Trophoblast cell (in vitro differentiated cells and primary cell): Measurements from ENCODE around the gene MYH9.

Source experiments
- DNase-seq, 2 donors: peaks; one replicate each; pipeline ENCODE4 v3.0.0-alpha.2; 2016
- H2AFZ ChIP-seq: 2 replicates; pipeline ENCODE4 v1.6.1; 2013; ENCODE audit warnings: low read length, moderate library complexity, mild to moderate bottlenecking; ENCODE audit not compliant: insufficient read depth, poor library complexity
- H2AK5ac ChIP-seq: 2 replicates; pipeline ENCODE4 v1.6.1; 2013; ENCODE audit warnings: mild to moderate bottlenecking, low read length
- H2BK120ac ChIP-seq: 2 replicates; pipeline ENCODE4 v1.6.1; 2013; ENCODE audit warnings: low read length, mild to moderate bottlenecking, moderate library complexity; ENCODE audit not compliant: insufficient read depth, poor library complexity
- H2BK12ac ChIP-seq: 2 replicates; pipeline ENCODE4 v1.6.1; 2013; ENCODE audit warnings: mild to moderate bottlenecking, low read length, moderate library complexity
- H2BK5ac ChIP-seq: 2 replicates; pipeline ENCODE4 v1.6.1; 2013; ENCODE audit warnings: low read length, low read depth, moderate library complexity, mild to moderate bottlenecking; ENCODE audit not compliant: poor library complexity
- H3K14ac ChIP-seq: 2 replicates; pipeline ENCODE4 v1.6.1; 2013; ENCODE audit warnings: mild to moderate bottlenecking, low read length
- H3K18ac ChIP-seq: 2 replicates; pipeline ENCODE4 v1.6.1; 2013; ENCODE audit warnings: mild to moderate bottlenecking, low read length
- H3K23ac ChIP-seq: 2 replicates; pipeline ENCODE4 v1.6.1; 2013; ENCODE audit warnings: low read length
- H3K27ac ChIP-seq: 2 replicates; pipeline ENCODE4 v1.5.1; 2013; ENCODE audit warnings: low read depth, mild to moderate bottlenecking, inconsistent platforms, low read length, moderate library complexity
- H3K27me3 ChIP-seq: 2 replicates; pipeline ENCODE4 v1.6.1; 2013; ENCODE audit warnings: inconsistent platforms, mild to moderate bottlenecking, low read length, moderate library complexity; ENCODE audit not compliant: insufficient read depth
- H3K36me3 ChIP-seq, 2 experiments: 1 replicate in 1 of 2; 2 replicates in 1 of 2; pipeline ENCODE4 v1.6.1; 2013; ENCODE audit warnings: low read length in 2 of 2, mild to moderate bottlenecking in 2 of 2, moderate library complexity in 1 of 2; ENCODE audit not compliant: insufficient read depth in 2 of 2, control insufficient read depth in 1 of 2
- H3K4ac ChIP-seq: 2 replicates; pipeline ENCODE4 v1.6.1; 2013; ENCODE audit warnings: low read depth, mild to moderate bottlenecking, low read length, moderate library complexity
- H3K4me1 ChIP-seq, 2 experiments: 1 replicate in 1 of 2; 2 replicates in 1 of 2; pipeline ENCODE4 v1.6.1; 2013; ENCODE audit warnings: low read length in 2 of 2, mild to moderate bottlenecking in 2 of 2, moderate library complexity in 1 of 2; ENCODE audit not compliant: insufficient read depth in 2 of 2, control insufficient read depth in 1 of 2
- H3K4me2 ChIP-seq: 2 replicates; pipeline ENCODE4 v1.6.1; 2013; ENCODE audit warnings: inconsistent platforms, mild to moderate bottlenecking, low read length, moderate library complexity
- H3K4me3 ChIP-seq: 2 replicates; pipeline ENCODE4 v1.5.1; 2013; ENCODE audit warnings: mild to moderate bottlenecking, low read depth, low read length, inconsistent platforms
- H3K79me1 ChIP-seq: one replicate; pipeline ENCODE4 v1.6.1; 2013; ENCODE audit warnings: low read length
- H3K79me2 ChIP-seq: 2 replicates; pipeline ENCODE4 v1.6.1; 2013; ENCODE audit warnings: low read length, mild to moderate bottlenecking; ENCODE audit not compliant: control insufficient read depth, insufficient read depth, poor library complexity
- H3K9ac ChIP-seq: 2 replicates; pipeline ENCODE4 v1.6.1; 2013; ENCODE audit warnings: mild to moderate bottlenecking, low read length
- H3K9me3 ChIP-seq: 2 replicates; pipeline ENCODE4 v1.6.1; 2013; ENCODE audit warnings: low read depth, mild to moderate bottlenecking, control low read depth, inconsistent platforms, low read length; ENCODE audit not compliant: insufficient read depth
- H4K12ac ChIP-seq: 2 replicates; pipeline ENCODE4 v1.6.1; 2013; ENCODE audit warnings: low read depth, mild to moderate bottlenecking, low read length, moderate library complexity
- H4K8ac ChIP-seq: 2 replicates; pipeline ENCODE4 v1.6.1; 2013; ENCODE audit warnings: low read depth, mild to moderate bottlenecking, low read length, moderate library complexity
- H4K91ac ChIP-seq: one replicate; pipeline ENCODE4 v1.6.1; 2013; ENCODE audit warnings: low read depth, mild to moderate bottlenecking, low read length, moderate library complexity
- WGBS: extraction: QIAGEN DNeasy Blood & Tissue Kit; methylation state at CpG from one replicate; pipeline ENCODE4 v1.1.7; 2013; ENCODE audit warnings: missing lambda C conversion rate; ENCODE audit not compliant: insufficient read length, insufficient coverage; ENCODE audit errors: extremely low coverage; 5-methylcytosine and 5-hydroxymethylcytosine counted together

MYH9 gene

DNA sequence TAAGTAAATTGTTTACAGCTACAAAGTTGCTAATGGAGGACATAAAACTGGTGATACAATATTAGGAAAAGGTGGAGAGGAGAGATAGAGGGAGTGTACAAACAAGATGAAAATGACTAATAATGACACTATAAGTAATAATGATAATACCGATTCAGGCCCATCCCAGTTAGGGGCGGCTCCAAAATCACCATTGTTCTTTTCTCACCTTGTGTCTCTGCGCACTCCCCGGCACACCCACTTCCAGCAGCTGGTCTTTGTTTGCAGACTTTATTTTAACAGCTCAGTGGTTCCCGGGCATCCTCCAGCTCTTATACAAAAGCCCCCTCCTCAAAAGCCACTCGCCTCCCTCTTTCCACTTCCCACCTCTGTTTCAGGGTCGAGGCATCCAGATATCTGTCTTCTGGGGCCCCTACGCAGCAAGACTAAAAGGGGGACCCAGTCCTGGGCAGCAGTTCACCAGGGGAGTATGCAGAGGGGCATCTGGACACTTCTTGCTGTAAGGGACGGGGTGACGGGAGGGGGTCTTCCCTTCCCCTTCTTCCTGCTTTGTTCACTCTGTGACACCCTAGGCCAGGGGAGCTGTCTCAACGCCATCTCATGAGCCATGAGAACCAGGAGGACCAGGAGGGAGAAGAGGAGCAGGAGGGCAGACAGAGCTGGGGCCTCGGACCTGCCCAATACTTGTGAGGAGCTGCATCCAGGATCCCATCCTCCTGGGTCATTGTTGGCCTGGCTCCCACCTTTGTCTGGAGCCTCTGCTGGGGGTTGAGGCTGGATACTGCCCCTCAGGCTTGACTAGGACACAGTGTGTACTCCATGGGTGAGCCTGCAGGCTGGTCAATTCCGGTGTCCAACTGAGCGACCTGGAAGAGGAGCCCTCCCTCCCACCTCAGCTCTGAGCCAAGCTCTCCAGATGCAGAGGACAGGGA, 151.1 kb downstream of the MYH9 start:
- Histone ChIP-seq H3K27ac (no peak overlapping the region), H3K4ac (no peak overlapping the region), H3K9me3 (no peaks in the 10 kb centered on the region), H3K79me1 (peaks cover 7% of the 10 kb centered on the region), H2AFZ (no peak overlapping the region), H3K18ac (no peak overlapping the region), H4K12ac (no peak overlapping the region), H3K27me3 (no peaks in the 10 kb centered on the region), H2BK12ac (no peak overlapping the region), H4K8ac (no peak overlapping the region), H3K4me3 (no peak overlapping the region), H2BK120ac (no peak overlapping the region), H2AK5ac (no peak overlapping the region), H3K4me2 (no peak overlapping the region), H3K36me3 (peaks cover 0 to 5% of the 10 kb centered on the region in 2 experiments), H3K9ac (no peak overlapping the region), H3K79me2 (peaks cover 4% of the 10 kb centered on the region), H2BK5ac (no peak overlapping the region), H3K23ac (no peak overlapping the region), H3K14ac (no peak overlapping the region), H4K91ac (no peak overlapping the region), H3K4me1 (peaks cover 5 to 13% of the 10 kb centered on the region in 2 experiments)
- no CpG with 5 or more reads among the region's 14 CpGs for WGBS
- DNase-seq, result no peak

- no peak overlapping the region for H2BK12ac ChIP-seq
- peaks cover 5 to 13% of the 10 kb centered on the region in 2 experiments for H3K4me1 ChIP-seq
- H3K4me2 ChIP-seq, result no peak overlapping the region
- H4K8ac ChIP-seq, result no peak overlapping the region
- no peak overlapping the region for H2BK120ac ChIP-seq
- WGBS, result no CpG with 5 or more reads among the region's 3 CpGs
- no peak overlapping the region for H3K23ac ChIP-seq
- H3K9me3 ChIP-seq, result no peaks in the 10 kb centered on the region
- no peak overlapping the region for H4K91ac ChIP-seq
- no peak overlapping the region for H3K27ac ChIP-seq
- no peak overlapping the region for H2AK5ac ChIP-seq
- peaks cover 0 to 5% of the 10 kb centered on the region in 2 experiments for H3K36me3 ChIP-seq
- peaks cover 7% of the 10 kb centered on the region for H3K79me1 ChIP-seq
- no peaks in the 10 kb centered on the region for H3K27me3 ChIP-seq
- no peak overlapping the region for H3K9ac ChIP-seq
- no peak overlapping the region for H2BK5ac ChIP-seq
- DNase-seq, result no peak
- no peak overlapping the region for H4K12ac ChIP-seq
- H3K79me2 ChIP-seq, result peaks cover 4% of the 10 kb centered on the region
- no peak overlapping the region for H3K4me3 ChIP-seq
- H3K14ac ChIP-seq, result no peak overlapping the region
- no peak overlapping the region for H2AFZ ChIP-seq
- no peak overlapping the region for H3K4ac ChIP-seq
- no peak overlapping the region for H3K18ac ChIP-seq
These were observed 152.2 kb downstream of the MYH9 start for GRCh38 chr22:36235585-36235984.

- H3K4me3 ChIP-seq, result no peak overlapping the region
- no peak overlapping the region for H3K18ac ChIP-seq
- no peak overlapping the region for H3K4me2 ChIP-seq
- no peak overlapping the region for H3K14ac ChIP-seq
- H3K79me1 ChIP-seq, result peaks cover 7% of the 10 kb centered on the region
- H2BK5ac ChIP-seq, result no peak overlapping the region
- peaks cover 0 to 5% of the 10 kb centered on the region in 2 experiments for H3K36me3 ChIP-seq
- no peak overlapping the region for H4K91ac ChIP-seq
- WGBS, result no CpG with 5 or more reads among the region's 2 CpGs
- no peak overlapping the region for H3K4ac ChIP-seq
- H2AK5ac ChIP-seq, result no peak overlapping the region
- DNase-seq, result no peak
- no peak overlapping the region for H3K23ac ChIP-seq
- H4K8ac ChIP-seq, result no peak overlapping the region
- H3K27me3 ChIP-seq, result no peaks in the 10 kb centered on the region
- H3K79me2 ChIP-seq, result peaks cover 4% of the 10 kb centered on the region
- peaks cover 5 to 12% of the 10 kb centered on the region in 2 experiments for H3K4me1 ChIP-seq
- no peak overlapping the region for H4K12ac ChIP-seq
- no peak overlapping the region for H2AFZ ChIP-seq
- no peak overlapping the region for H2BK120ac ChIP-seq
- no peaks in the 10 kb centered on the region for H3K9me3 ChIP-seq
- H2BK12ac ChIP-seq, result no peak overlapping the region
- no peak overlapping the region for H3K27ac ChIP-seq
- H3K9ac ChIP-seq, result no peak overlapping the region
These were observed 152.8 kb downstream of the MYH9 start for GRCh38 chr22:36234919-36235318.

- no peak overlapping the region for H2BK120ac ChIP-seq
- H3K4me3 ChIP-seq, result no peak overlapping the region
- H3K18ac ChIP-seq, result no peak overlapping the region
- peaks cover 5 to 11% of the 10 kb centered on the region in 2 experiments for H3K4me1 ChIP-seq
- no peak overlapping the region for H3K4me2 ChIP-seq
- H3K9ac ChIP-seq, result no peak overlapping the region
- no peak overlapping the region for H2BK12ac ChIP-seq
- H3K79me1 ChIP-seq, result peaks cover 6% of the 10 kb centered on the region
- no peak overlapping the region for H2AK5ac ChIP-seq
- no CpG with 5 or more reads among the region's 2 CpGs for WGBS
- no peak overlapping the region for H2BK5ac ChIP-seq
- no peak overlapping the region for H4K8ac ChIP-seq
- no peaks in the 10 kb centered on the region for H3K9me3 ChIP-seq
- no peak for DNase-seq
- H3K23ac ChIP-seq, result no peak overlapping the region
- H3K27ac ChIP-seq, result no peak overlapping the region
- no peak overlapping the region for H4K12ac ChIP-seq
- no peak overlapping the region for H3K4ac ChIP-seq
- peaks cover 4% of the 10 kb centered on the region for H3K79me2 ChIP-seq
- no peak overlapping the region for H2AFZ ChIP-seq
- peaks cover 0 to 5% of the 10 kb centered on the region in 2 experiments for H3K36me3 ChIP-seq
- H4K91ac ChIP-seq, result no peak overlapping the region
- no peaks in the 10 kb centered on the region for H3K27me3 ChIP-seq
- H3K14ac ChIP-seq, result no peak overlapping the region
These were observed 153.6 kb downstream of the MYH9 start for GRCh38 chr22:36234213-36234612.
